HepG2 (cell line): ENCODE data around the gene LRRC27. TPM values are rescaled to one million over a fixed set of nuclear protein-coding genes. Genes with fewer than 3 reads are reported as not detected.

ENCODE experiments used
- ATF2 ChIP-seq: sonication (generic); formaldehyde crosslinking; IDR thresholded peaks from 2 replicates; pipeline ENCODE4 v1.4.0; 2020; ENCODE audit warnings: missing genetic modification reagents
- BCL3 ChIP-seq: sonication (generic); formaldehyde crosslinking; IDR thresholded peaks from 2 replicates; pipeline ENCODE4 v1.5.1; 2020; ENCODE audit warnings: mild to moderate bottlenecking, missing genetic modification reagents, moderate library complexity
- CENPBD1 ChIP-seq: sonication (generic); formaldehyde crosslinking; IDR thresholded peaks from 2 replicates; pipeline ENCODE4 v1.8.0; 2022; ENCODE audit warnings: missing genetic modification reagents, low read depth, mild to moderate bottlenecking, borderline replicate concordance
- ELF1 ChIP-seq: sonication (generic); formaldehyde crosslinking; IDR thresholded peaks from 2 replicates; pipeline ENCODE4 v1.4.0; 2020; ENCODE audit warnings: missing genetic modification reagents
- GATAD2A ChIP-seq: IDR thresholded peaks from 2 replicates; pipeline ENCODE4 v1.6.1; 2016
- KDM1A ChIP-seq: IDR thresholded peaks from 2 replicates; pipeline ENCODE4 v1.6.1; 2016; ENCODE audit warnings: missing compliant biosample characterization
- KLF6 ChIP-seq: IDR thresholded peaks from 2 replicates; pipeline ENCODE4 v1.8.0; 2016; ENCODE audit warnings: missing biosample characterization, missing genetic modification reagents
- LCORL ChIP-seq, 2 experiments: fragments of 450-650 bp in 1 of 2; sonication (generic) in 1 of 2; formaldehyde crosslinking in 1 of 2; IDR thresholded peaks; 2 replicates each; pipeline versions ENCODE4 v1.5.0 to v1.6.1; 2017 to 2020; ENCODE audit warnings: antibody characterized with exemption in 1 of 2, missing genetic modification reagents in 1 of 2
- PATZ1 ChIP-seq: sonication (generic); formaldehyde crosslinking; IDR thresholded peaks from 2 replicates; pipeline ENCODE4 v1.4.0; 2020; ENCODE audit warnings: missing genetic modification reagents
- PHF5A ChIP-seq: IDR thresholded peaks from one replicate; pipeline ENCODE4 v1.6.1; 2018; ENCODE audit warnings: low read depth, missing genetic modification reagents; ENCODE audit not compliant: unreplicated experiment
- POLR2G ChIP-seq: fragments of 200-400 bp; formaldehyde crosslinking; IDR thresholded peaks from 2 replicates; pipeline ENCODE4 v1.6.1; 2018; ENCODE audit warnings: mild to moderate bottlenecking, low read depth, low read length, moderate library complexity
- RAD21 ChIP-seq: fragments of 450-650 bp; formaldehyde crosslinking; IDR thresholded peaks from 2 replicates; pipeline ENCODE4 v1.5.0; 2020; ENCODE audit warnings: mild to moderate bottlenecking
- TAF1 ChIP-seq: sonication (generic); formaldehyde crosslinking; IDR thresholded peaks from 2 replicates; pipeline ENCODE4 v1.4.0; 2020; ENCODE audit warnings: missing genetic modification reagents
- WIZ ChIP-seq: sonication (generic); formaldehyde crosslinking; IDR thresholded peaks from 2 replicates; pipeline ENCODE4 v1.5.1; 2020; ENCODE audit warnings: mild to moderate bottlenecking, missing genetic modification reagents
- ZBTB39 ChIP-seq: sonication (generic); formaldehyde crosslinking; IDR thresholded peaks from 2 replicates; pipeline ENCODE4 v1.5.0; 2020; ENCODE audit warnings: missing genetic modification reagents
- ZNF180 ChIP-seq: sonication (generic); formaldehyde crosslinking; IDR thresholded peaks from 2 replicates; pipeline ENCODE4 v1.4.0; 2020; ENCODE audit warnings: low read depth, missing genetic modification reagents, borderline replicate concordance
- ZNF383 ChIP-seq: sonication (generic); formaldehyde crosslinking; IDR thresholded peaks from 2 replicates; pipeline ENCODE4 v1.4.0; 2020; ENCODE audit warnings: missing genetic modification reagents, mild to moderate bottlenecking, borderline replicate concordance
- ZNF580 ChIP-seq: IDR thresholded peaks from 2 replicates; pipeline ENCODE4 v1.6.1; 2016; ENCODE audit warnings: low read depth, borderline replicate concordance
- ZNF639 ChIP-seq: conservative IDR thresholded peaks from 2 replicates; pipeline ENCODE4 v1.6.1; 2018; ENCODE audit warnings: missing genetic modification reagents
- ZNF709 ChIP-seq: sonication (generic); formaldehyde crosslinking; IDR thresholded peaks from 2 replicates; pipeline ENCODE4 v1.5.0; 2020; ENCODE audit warnings: mild to moderate bottlenecking, missing genetic modification reagents
- polyA plus RNA-seq, 8 experiments: library from polyadenylated mRNA; depleted of rRNA in 3 of 8; stranded (reverse) in 7 of 8; unstranded in 1 of 8; fragments of >200 nt; fragmentation: Illumina TruSeq in 4 of 8; extraction: Trizol in 4 of 8; gene quantifications; 2 replicates each; pipeline versions ENCODE4 v1.2.1 to v1.2.3, GENCODE V29; 2011 to 2016; ENCODE audit warnings: low read depth in 4 of 8, missing spikeins in 1 of 8, mixed read lengths in 1 of 8; ENCODE audit not compliant: insufficient read depth in 1 of 8
- total RNA-seq, 5 experiments: library from RNA; depleted of rRNA; stranded (reverse); fragments of >200 nt; fragmentation: Illumina TruSeq; extraction: Trizol; gene quantifications; 2 replicates each; pipeline ENCODE4 v1.2.3, GENCODE V29; 2016; ENCODE audit warnings: low read depth in 1 of 5

The LRRC27 gene
- total and polyA plus RNA-seq, 2 of the 13 experiments (the other 11 are each of a cell fraction or from before 2014, with no cell fraction given): 4.2 to 4.6 TPM

- TF ChIP-seq ZBTB39 (CRISPR knock-in tag) (no peak), ZNF639 (CRISPR knock-in tag) (peak; percentile 18; the same call in 1 of the 2 replicates), ZNF709 (CRISPR knock-in tag) (no peak), ELF1 (CRISPR knock-in tag) (no peak), CENPBD1 (CRISPR knock-in tag) (no peak), RAD21 (CRISPR knock-in tag) (no peak; the same call in 1 of the 2 replicates), ATF2 (CRISPR knock-in tag) (no peak), ZNF180 (CRISPR knock-in tag) (no peak), PATZ1 (CRISPR knock-in tag) (peak; percentile 67), TAF1 (peak; percentile 67), ZNF383 (CRISPR knock-in tag) (no peak), GATAD2A (CRISPR knock-in tag) (no peak), WIZ (CRISPR knock-in tag) (no peak), BCL3 (no peak), PHF5A (CRISPR knock-in tag) (no peak), POLR2G (peak; percentile 83), KLF6 (CRISPR knock-in tag) (peak; percentile 69; the same call in 1 of the 2 replicates), LCORL (IDR thresholded peaks at IDR 0.05) (no peak), LCORL (CRISPR knock-in tag; IDR thresholded peaks at IDR 0.05) (no peak), ZNF580 (CRISPR knock-in tag) (0 out of 2 replicates have a peak, but pooled peaks have one; percentile 23), KDM1A (no peak)
Observed at GRCh38 chr10:132395704-132396493, 63.9 kb downstream of the LRRC27 start (continued).
